A673 (cell line): ENCODE measurements around the gene RALGAPA2. TPM values are rescaled to one million over a fixed set of nuclear protein-coding genes. Genes with fewer than 3 reads are reported as not detected.

Experiments used
- BruUV-seq: library from RNA; stranded (reverse); fragments of 400-500 nt; replicated peaks from 2 replicates; lab custom pipeline; 2021; lab: Mats Ljungman, UMichigan
- CTCF ChIA-PET: fragments of 300-600 bp; sonication (Branson Sonifier 250); formaldehyde crosslinking; loops from one replicate; lab custom pipeline; 2022; ENCODE audit warnings: antibody characterized with exemption; lab: Charles Lee
- POLR2A ChIA-PET: fragments of 300-600 bp; sonication (Branson Sonifier 250); formaldehyde crosslinking; loops from one replicate; lab custom pipeline; 2022; ENCODE audit warnings: antibody characterized with exemption; ENCODE audit not compliant: low non-redundant PET; lab: Charles Lee
- DNase-seq: peaks from one replicate; pipeline ENCODE4 v3.0.0-alpha.2; 2015; ENCODE audit warnings: low spot score
- H3K27ac ChIP-seq: fragments of 200-600 bp; sonication (generic); 2 replicates; pipeline ENCODE4 v1.5.1; 2016; ENCODE audit warnings: mixed run types, low read depth, mild to moderate bottlenecking, mixed read lengths, antibody characterized with exemption, low read length; ENCODE audit not compliant: poor library complexity, severe bottlenecking
- H3K27me3 ChIP-seq: fragments of 200-600 bp; sonication (generic); replicated peaks from 2 replicates; pipeline ENCODE4 v1.6.1; 2017; ENCODE audit warnings: mixed run types, low read depth, mild to moderate bottlenecking, mixed read lengths, antibody characterized with exemption, low read length; ENCODE audit not compliant: insufficient read depth, poor library complexity
- H3K36me3 ChIP-seq: fragments of 200-600 bp; sonication (generic); 2 replicates; pipeline ENCODE4 v1.6.1; 2016; ENCODE audit warnings: mixed run types, mild to moderate bottlenecking, mixed read lengths, antibody characterized with exemption, low read length; ENCODE audit not compliant: insufficient read depth, poor library complexity, severe bottlenecking
- H3K4me1 ChIP-seq: fragments of 200-600 bp; sonication (generic); 2 replicates; pipeline ENCODE4 v1.6.1; 2017; ENCODE audit warnings: mixed run types, mild to moderate bottlenecking, mixed read lengths, antibody characterized with exemption, low read length; ENCODE audit not compliant: insufficient read depth, poor library complexity, severe bottlenecking
- H3K4me3 ChIP-seq: fragments of 200-600 bp; sonication (generic); 2 replicates; pipeline ENCODE4 v1.5.1; 2016; ENCODE audit warnings: low read depth, mixed run types, mild to moderate bottlenecking, mixed read lengths, low read length; ENCODE audit not compliant: poor library complexity, severe bottlenecking
- H3K9me3 ChIP-seq: fragments of 200-600 bp; sonication (generic); 2 replicates; pipeline ENCODE4 v1.6.1; 2016; ENCODE audit warnings: mixed run types, low read depth, mild to moderate bottlenecking, mixed read lengths, antibody characterized with exemption, low read length; ENCODE audit not compliant: poor library complexity, severe bottlenecking
- EZH2 ChIP-seq: fragments of 200-600 bp; sonication (generic); IDR thresholded peaks from 2 replicates; pipeline ENCODE4 v1.6.1; 2017; ENCODE audit warnings: borderline replicate concordance, low read depth, mild to moderate bottlenecking, mixed read lengths, antibody characterized with exemption, low read length; ENCODE audit not compliant: poor library complexity, severe bottlenecking
- intact Hi-C: fragments of 100-400 bp; cut with micrococcal nuclease; formaldehyde crosslinking; loops from one replicate; pipeline ENCODE4 v1.10.0; 2022; ENCODE audit not compliant: unreplicated experiment
- total RNA-seq: library from RNA; stranded (reverse); gene quantifications from 2 replicates; pipeline ENCODE4 v1.2.3, GENCODE V29; 2021
- TF ChIP-seq, protein P1 (sequence below): fragments of 300-800, 200-600 bp; sonication (generic); conservative IDR thresholded peaks from 2 replicates; pipeline ENCODE4 v1.5.1; 2017; ENCODE audit warnings: low read depth, mild to moderate bottlenecking, antibody characterized with exemption, low read length, moderate library complexity, mixed read lengths

RALGAPA2 gene
- total RNA-seq, 1 experiment from 2014 or later, result 32.4 TPM

DNA sequence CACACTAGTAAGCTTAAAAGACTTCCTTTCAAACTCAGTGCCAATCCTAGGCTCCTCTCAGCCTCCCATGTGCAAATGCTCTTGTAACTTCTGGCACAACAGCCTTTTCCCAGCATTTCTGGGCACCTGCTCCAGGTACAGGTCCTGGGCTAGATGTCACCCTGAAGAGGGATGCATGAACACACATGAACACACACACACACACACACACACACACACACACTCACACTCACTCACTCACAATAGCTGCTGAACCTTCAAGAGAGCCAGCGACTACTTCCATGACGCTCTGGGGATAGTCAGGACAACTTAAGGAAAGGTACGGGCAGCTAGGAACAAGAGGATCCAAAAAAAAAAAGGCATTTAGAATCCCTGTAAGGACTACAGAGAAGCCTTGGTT lies 221.8 kb downstream of the RALGAPA2 start:
- BruUV-seq, result no TSS peak
- ChIA-PET POLR2A (no interaction called here), CTCF (no interaction called here)
- no peak for TF ChIP-seq EZH2
- TF ChIP-seq, protein P1, sequence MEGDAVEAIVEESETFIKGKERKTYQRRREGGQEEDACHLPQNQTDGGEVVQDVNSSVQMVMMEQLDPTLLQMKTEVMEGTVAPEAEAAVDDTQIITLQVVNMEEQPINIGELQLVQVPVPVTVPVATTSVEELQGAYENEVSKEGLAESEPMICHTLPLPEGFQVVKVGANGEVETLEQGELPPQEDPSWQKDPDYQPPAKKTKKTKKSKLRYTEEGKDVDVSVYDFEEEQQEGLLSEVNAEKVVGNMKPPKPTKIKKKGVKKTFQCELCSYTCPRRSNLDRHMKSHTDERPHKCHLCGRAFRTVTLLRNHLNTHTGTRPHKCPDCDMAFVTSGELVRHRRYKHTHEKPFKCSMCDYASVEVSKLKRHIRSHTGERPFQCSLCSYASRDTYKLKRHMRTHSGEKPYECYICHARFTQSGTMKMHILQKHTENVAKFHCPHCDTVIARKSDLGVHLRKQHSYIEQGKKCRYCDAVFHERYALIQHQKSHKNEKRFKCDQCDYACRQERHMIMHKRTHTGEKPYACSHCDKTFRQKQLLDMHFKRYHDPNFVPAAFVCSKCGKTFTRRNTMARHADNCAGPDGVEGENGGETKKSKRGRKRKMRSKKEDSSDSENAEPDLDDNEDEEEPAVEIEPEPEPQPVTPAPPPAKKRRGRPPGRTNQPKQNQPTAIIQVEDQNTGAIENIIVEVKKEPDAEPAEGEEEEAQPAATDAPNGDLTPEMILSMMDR, result no peak
- Histone ChIP-seq H3K27me3 (no peaks in the 10 kb centered on the region), H3K36me3 (peaks cover 8% of the 10 kb centered on the region), H3K4me3 (no peak overlapping the region), H3K4me1 (no peaks in the 10 kb centered on the region), H3K9me3 (no peaks in the 10 kb centered on the region), H3K27ac (no peak overlapping the region)
- intact Hi-C loops, result no loop called here
- DNase-seq, result no peak

DNA sequence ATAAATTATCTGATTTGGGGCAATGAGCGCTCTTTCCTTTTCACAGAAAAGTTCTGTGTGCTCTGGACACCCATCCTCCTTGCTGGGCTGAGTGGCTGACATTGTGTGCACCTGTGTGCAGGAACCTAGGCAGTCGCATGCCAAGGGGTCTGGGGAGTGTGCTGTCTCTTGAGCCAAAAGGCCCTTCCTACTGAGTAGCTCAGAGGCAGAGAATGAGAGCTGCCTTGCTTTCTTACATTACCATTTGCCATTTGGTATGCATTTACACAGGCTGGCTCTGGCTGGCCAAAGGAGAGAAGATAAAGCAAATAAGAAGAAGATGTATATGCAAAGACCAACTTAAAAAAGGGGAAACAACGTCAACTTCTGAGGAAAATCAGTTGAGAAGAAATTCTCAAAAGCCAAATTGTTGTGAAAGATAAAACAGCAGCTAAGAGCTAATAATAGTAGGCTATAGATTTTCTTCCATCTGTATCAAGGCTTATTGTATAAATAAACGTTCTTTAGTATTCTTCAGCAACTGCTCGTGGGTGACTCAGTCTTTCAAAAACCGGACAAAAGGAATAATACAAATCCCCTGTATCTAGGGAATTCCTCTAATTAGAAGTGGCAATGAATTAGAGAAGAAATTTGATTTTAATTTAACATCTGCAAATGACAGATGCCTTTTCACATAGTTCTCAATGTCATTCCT lies 222.6 kb downstream of the RALGAPA2 start:
- Histone ChIP-seq H3K27ac (no peak overlapping the region), H3K9me3 (no peaks in the 10 kb centered on the region), H3K27me3 (no peaks in the 10 kb centered on the region), H3K4me3 (no peak overlapping the region), H3K36me3 (peaks cover 2% of the 10 kb centered on the region), H3K4me1 (no peaks in the 10 kb centered on the region)
- no peak for DNase-seq
- ChIA-PET POLR2A (no interaction called here), CTCF (no interaction called here)
- no peak for TF ChIP-seq EZH2
- TF ChIP-seq, protein P1, result no peak
- intact Hi-C loops, result no loop called here
- BruUV-seq, result no TSS peak

DNA sequence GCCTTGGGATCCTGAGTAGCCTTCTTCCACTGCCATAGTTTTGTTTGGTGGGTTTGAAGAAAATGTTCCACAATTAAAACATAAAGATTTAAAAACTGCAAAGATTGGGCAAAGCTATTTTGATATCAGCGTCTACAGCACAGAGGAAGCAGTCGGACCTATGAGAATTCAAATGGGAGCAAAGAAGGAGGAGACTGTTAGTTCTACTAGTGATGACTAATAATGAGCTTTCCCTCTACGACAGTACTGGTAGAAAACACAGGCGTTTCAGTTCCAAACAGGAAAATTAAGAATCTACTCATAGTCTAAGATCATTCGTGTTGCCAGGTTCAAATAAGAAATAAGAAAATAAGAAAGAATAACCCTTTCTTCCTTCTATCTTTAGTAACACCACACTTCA lies 223.4 kb downstream of the RALGAPA2 start:
- ChIA-PET CTCF (no interaction called here), POLR2A (no interaction called here)
- H3K9me3 ChIP-seq, result no peaks in the 10 kb centered on the region
- no TSS peak for BruUV-seq
- no peak overlapping the region for H3K27ac ChIP-seq
- intact Hi-C loops, result no loop called here
- TF ChIP-seq EZH2, result no peak
- TF ChIP-seq, protein P1, result no peak
- no peak overlapping the region for H3K4me3 ChIP-seq
- no peaks in the 10 kb centered on the region for H3K27me3 ChIP-seq
- no peaks in the 10 kb centered on the region for H3K4me1 ChIP-seq
- no peaks in the 10 kb centered on the region for H3K36me3 ChIP-seq
- DNase-seq, result no peak
